Measurements from ENCODE around the gene NOXO1.

- TF ChIP-seq CTCF (IDR thresholded peaks at IDR 0.05) (no peak), POLR2AphosphoS5 (IDR thresholded peaks at IDR 0.05) (no peak), POLR2A (IDR thresholded peaks at IDR 0.05) (no peak)
Observed at GRCh38 chr16:1972490-1972877, 8.8 kb downstream of the NOXO1 start.

Data from breast epithelium (tissue), 3 donors.